ENCODE data around the gene TRIM33.

TRIM33 gene

DNA sequence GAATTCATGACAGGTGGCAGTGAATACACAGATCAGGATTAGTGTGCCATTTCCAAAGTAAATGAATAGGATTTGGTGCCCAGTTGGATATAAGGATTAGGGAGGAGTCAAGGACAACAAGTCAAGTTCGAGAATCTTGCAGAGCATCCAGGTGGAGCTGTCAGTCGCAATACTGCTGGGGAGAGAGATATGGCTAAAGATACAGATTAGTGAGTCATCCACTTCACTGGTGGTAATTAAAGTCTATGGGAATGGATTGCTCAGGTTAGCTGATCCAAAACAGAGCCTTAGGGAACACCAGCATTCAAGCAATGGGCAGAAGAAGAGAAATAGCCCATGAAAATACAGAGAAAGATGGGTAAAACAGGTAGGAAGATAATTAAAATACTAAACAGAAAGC lies 43.6 kb upstream of the TRIM33 start:
- H3K27me3 ChIP-seq (replicated peaks; ENCODE audit: insufficient read depth, low read length): no peaks in the 10 kb centered on the region
- DNase-seq: no peak
- no peaks in the 10 kb centered on the region for H3K9me3 ChIP-seq (replicated peaks; ENCODE audit: insufficient read depth, low read length)
- H3K4me2 ChIP-seq (ENCODE audit: low read depth, low read length): no peak overlapping the region
- no peak overlapping the region for H3K9ac ChIP-seq (ENCODE audit: low read length)
- H3K79me2 ChIP-seq (ENCODE audit: low read length): no peaks in the 10 kb centered on the region
- no peaks in the 10 kb centered on the region for H3K36me3 ChIP-seq (replicated peaks; ENCODE audit: insufficient read depth, low read length)
- H2AFZ ChIP-seq (ENCODE audit: low read length): no peak overlapping the region
- no peak overlapping the region for H3K4me3 ChIP-seq (ENCODE audit: low read length)
- TF ChIP-seq, protein P1, sequence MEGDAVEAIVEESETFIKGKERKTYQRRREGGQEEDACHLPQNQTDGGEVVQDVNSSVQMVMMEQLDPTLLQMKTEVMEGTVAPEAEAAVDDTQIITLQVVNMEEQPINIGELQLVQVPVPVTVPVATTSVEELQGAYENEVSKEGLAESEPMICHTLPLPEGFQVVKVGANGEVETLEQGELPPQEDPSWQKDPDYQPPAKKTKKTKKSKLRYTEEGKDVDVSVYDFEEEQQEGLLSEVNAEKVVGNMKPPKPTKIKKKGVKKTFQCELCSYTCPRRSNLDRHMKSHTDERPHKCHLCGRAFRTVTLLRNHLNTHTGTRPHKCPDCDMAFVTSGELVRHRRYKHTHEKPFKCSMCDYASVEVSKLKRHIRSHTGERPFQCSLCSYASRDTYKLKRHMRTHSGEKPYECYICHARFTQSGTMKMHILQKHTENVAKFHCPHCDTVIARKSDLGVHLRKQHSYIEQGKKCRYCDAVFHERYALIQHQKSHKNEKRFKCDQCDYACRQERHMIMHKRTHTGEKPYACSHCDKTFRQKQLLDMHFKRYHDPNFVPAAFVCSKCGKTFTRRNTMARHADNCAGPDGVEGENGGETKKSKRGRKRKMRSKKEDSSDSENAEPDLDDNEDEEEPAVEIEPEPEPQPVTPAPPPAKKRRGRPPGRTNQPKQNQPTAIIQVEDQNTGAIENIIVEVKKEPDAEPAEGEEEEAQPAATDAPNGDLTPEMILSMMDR (IDR thresholded peaks at IDR 0.05; ENCODE audit: low read length): no peak
- no peak for TF ChIP-seq EZH2phosphoT487 (IDR thresholded peaks at IDR 0.05; ENCODE audit: low read length)
- no peak for TF ChIP-seq EZH2 (optimal IDR thresholded peaks at IDR 0.05; ENCODE audit: low read depth, low read length)
- no peaks in the 10 kb centered on the region for H3F3A ChIP-seq (ENCODE audit: insufficient read depth, low read length)
- H3K4me1 ChIP-seq (ENCODE audit: low read length): no peaks in the 10 kb centered on the region
- no peaks in the 10 kb centered on the region for H4K20me1 ChIP-seq (ENCODE audit: insufficient read depth, low read length)
- no peak overlapping the region for H3K27ac ChIP-seq (ENCODE audit: low read length)
- H3K9me2 ChIP-seq (replicated peaks; ENCODE audit: insufficient read depth, low read length): no peaks in the 10 kb centered on the region

DNA sequence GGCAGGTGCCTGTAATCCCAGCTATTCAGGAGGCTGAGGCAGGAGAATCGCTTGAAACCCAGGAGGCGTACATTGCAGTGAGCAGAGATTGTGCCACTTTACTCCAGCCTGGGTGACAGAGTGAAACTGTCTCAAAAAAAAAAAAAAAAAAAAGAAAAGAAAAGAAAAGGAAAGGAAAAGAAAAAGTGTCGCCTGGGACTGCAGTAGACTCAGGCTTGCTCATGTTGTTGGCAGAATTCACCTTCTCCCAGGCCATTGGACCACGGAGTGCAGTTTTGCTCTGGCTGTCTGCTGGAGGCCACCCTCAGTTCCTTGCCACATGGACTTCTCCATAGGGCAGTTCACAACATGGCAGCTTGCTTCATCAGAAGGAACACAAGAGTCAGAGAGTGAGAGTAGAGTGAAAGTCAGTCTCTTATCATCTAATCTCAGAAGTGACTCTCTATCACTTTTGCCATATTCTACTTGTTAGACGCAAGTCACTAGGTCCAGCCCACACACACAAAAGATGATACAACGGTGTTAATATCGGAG lies 41.2 kb upstream of the TRIM33 start:
- H3K9me2 ChIP-seq (replicated peaks; ENCODE audit: insufficient read depth, low read length): no peaks in the 10 kb centered on the region
- H3K27me3 ChIP-seq (replicated peaks; ENCODE audit: insufficient read depth, low read length): no peaks in the 10 kb centered on the region
- DNase-seq: no peak
- no peak overlapping the region for H3K27ac ChIP-seq (ENCODE audit: low read length)
- no peaks in the 10 kb centered on the region for H3K36me3 ChIP-seq (replicated peaks; ENCODE audit: insufficient read depth, low read length)
- no peak overlapping the region for H3K4me2 ChIP-seq (ENCODE audit: low read depth, low read length)
- no peak for TF ChIP-seq EZH2phosphoT487 (IDR thresholded peaks at IDR 0.05; ENCODE audit: low read length)
- no peak for TF ChIP-seq EZH2 (optimal IDR thresholded peaks at IDR 0.05; ENCODE audit: low read depth, low read length)
- TF ChIP-seq, protein P1 (IDR thresholded peaks at IDR 0.05; ENCODE audit: low read length): no peak
- no peak overlapping the region for H2AFZ ChIP-seq (ENCODE audit: low read length)
- no peaks in the 10 kb centered on the region for H3K4me1 ChIP-seq (ENCODE audit: low read length)
- H4K20me1 ChIP-seq (ENCODE audit: insufficient read depth, low read length): no peaks in the 10 kb centered on the region
- H3K4me3 ChIP-seq (ENCODE audit: low read length): no peak overlapping the region
- H3K9me3 ChIP-seq (replicated peaks; ENCODE audit: insufficient read depth, low read length): no peaks in the 10 kb centered on the region
- H3K9ac ChIP-seq (ENCODE audit: low read length): no peak overlapping the region
- H3K79me2 ChIP-seq (ENCODE audit: low read length): no peaks in the 10 kb centered on the region
- no peaks in the 10 kb centered on the region for H3F3A ChIP-seq (ENCODE audit: insufficient read depth, low read length)

DNA sequence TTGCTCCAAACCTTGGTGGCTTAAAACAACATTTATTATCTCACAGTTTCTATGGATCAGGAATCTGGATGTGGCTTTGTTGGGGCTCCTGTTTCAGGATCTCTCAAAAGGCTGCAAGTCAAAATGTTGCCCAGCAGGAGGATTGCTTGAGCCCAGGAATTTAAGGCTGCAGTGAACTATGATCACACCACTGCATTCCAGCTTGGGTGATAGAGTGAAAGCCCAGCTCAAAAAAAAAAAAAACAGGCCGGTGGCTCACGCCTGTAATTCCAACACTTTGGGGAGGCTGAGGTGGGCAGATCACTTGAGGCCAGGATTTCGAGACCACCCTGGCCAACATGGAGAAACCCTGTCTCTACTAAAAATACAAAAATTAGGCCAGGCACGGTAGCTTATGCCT lies 40.4 kb upstream of the TRIM33 start:
- TF ChIP-seq EZH2 (optimal IDR thresholded peaks at IDR 0.05; ENCODE audit: low read depth, low read length) (no peak), EZH2phosphoT487 (IDR thresholded peaks at IDR 0.05; ENCODE audit: low read length) (no peak)
- TF ChIP-seq, protein P1 (IDR thresholded peaks at IDR 0.05; ENCODE audit: low read length): no peak
- no peaks in the 10 kb centered on the region for H3K9me2 ChIP-seq (replicated peaks; ENCODE audit: insufficient read depth, low read length)
- H3K27ac ChIP-seq (ENCODE audit: low read length): no peak overlapping the region
- H3K27me3 ChIP-seq (replicated peaks; ENCODE audit: insufficient read depth, low read length): no peaks in the 10 kb centered on the region
- no peaks in the 10 kb centered on the region for H4K20me1 ChIP-seq (ENCODE audit: insufficient read depth, low read length)
- H3K4me2 ChIP-seq (ENCODE audit: low read depth, low read length): no peak overlapping the region
- no peaks in the 10 kb centered on the region for H3K9me3 ChIP-seq (replicated peaks; ENCODE audit: insufficient read depth, low read length)
- H3F3A ChIP-seq (ENCODE audit: insufficient read depth, low read length): no peaks in the 10 kb centered on the region
- no peaks in the 10 kb centered on the region for H3K4me1 ChIP-seq (ENCODE audit: low read length)
- no peak overlapping the region for H3K4me3 ChIP-seq (ENCODE audit: low read length)
- H3K9ac ChIP-seq (ENCODE audit: low read length): no peak overlapping the region
- no peaks in the 10 kb centered on the region for H3K36me3 ChIP-seq (replicated peaks; ENCODE audit: insufficient read depth, low read length)
- H3K79me2 ChIP-seq (ENCODE audit: low read length): no peaks in the 10 kb centered on the region
- DNase-seq: no peak
- no peak overlapping the region for H2AFZ ChIP-seq (ENCODE audit: low read length)

Data from MM.1S (cell line).